ENCODE measurements around the gene ELANE. TPM values are rescaled to one million over a fixed set of nuclear protein-coding genes. Genes with fewer than 3 reads are reported as not detected.

The ELANE gene
- total and polyA plus RNA-seq, 12 donors, result 0.48 to 3.4 (median 1.8) TPM; not detected in 6

- H3K4me3 ChIP-seq, result no peak overlapping the region
- no peaks in the 10 kb centered on the region for H3K9me3 ChIP-seq (replicated peaks in 1 of 3)
- H3K27me3 ChIP-seq, result no peaks in the 10 kb centered on the region
- no peak for TF ChIP-seq CTCF (IDR thresholded peaks at IDR 0.05)
- no peak for TF ChIP-seq POLR2A (IDR thresholded peaks at IDR 0.05)
- no peaks in the 10 kb centered on the region for H3K4me1 ChIP-seq (replicated peaks in 1 of 2)
- 85 to 95% (median 94%) methylated on average over 27 to 72 of the region's 72 CpGs for WGBS, 4 donors
- no peak overlapping the region for H3K27ac ChIP-seq
- intact Hi-C loops (cut with DNase I), result no loop called here
- DNase-seq, result no peak
- peaks cover 0 to 45% of the 10 kb centered on the region in 2 donors for H3K36me3 ChIP-seq (replicated peaks in 1 of 2)
These were observed 39.3 kb upstream of the ELANE start for GRCh38 chr19:812747-813218.

DNA sequence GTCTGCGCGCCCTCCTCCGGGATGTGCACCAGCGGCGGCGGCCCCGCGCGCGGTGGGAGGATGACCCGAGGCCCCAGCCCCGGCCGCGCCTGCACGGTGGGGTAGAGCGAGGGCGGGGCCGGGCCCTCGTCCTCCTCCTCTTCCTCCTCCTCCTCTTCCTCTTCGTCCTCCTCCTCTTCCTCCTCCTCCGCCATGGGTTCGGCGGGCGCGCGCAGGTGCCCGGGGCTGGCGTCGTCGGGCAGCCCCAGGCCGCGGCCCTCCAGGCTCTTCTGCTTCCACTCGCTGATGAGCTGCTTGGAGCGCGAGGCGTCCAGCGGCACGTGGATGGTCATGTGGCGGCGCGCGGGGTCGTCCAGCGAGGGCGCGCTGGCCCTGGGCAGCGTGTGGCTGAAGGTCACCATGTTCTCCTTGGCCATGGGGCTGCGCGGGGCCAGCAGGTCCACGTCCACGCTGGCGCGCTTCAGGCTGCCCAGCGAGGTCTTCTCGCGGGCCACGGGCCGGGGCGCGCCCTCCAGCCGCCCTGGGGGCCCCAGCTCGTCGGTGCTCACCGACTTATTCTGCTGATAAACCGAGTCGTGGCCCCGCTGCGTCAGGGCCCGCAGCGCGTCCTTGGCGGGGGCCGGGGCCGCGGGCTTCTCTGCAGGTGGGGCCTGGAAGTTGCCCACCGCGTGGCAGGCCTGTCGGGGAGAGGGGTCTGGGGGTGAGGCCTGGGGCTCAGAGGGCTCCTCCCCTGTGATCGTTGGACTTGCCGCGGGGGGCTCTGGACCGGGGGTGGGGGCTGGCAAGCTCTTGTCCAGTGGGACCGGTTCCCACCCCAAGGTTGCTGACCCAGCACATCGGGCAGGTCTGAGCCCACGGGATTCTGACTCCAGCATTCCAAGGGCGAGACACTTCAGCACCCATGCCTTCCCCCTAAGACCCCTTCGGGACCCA is 38.6 kb upstream of the ELANE start:
- Histone ChIP-seq H3K9me3 (replicated peaks in 1 of 3) (no peaks in the 10 kb centered on the region), H3K27me3 (no peaks in the 10 kb centered on the region), H3K4me1 (replicated peaks in 1 of 2) (no peaks in the 10 kb centered on the region), H3K4me3 (no peak overlapping the region), H3K36me3 (replicated peaks in 1 of 2) (peaks cover 0 to 38% of the 10 kb centered on the region in 2 donors), H3K27ac (no peak overlapping the region)
- intact Hi-C loops (cut with DNase I), result no loop called here
- TF ChIP-seq CTCF (IDR thresholded peaks at IDR 0.05) (no peak), POLR2A (IDR thresholded peaks at IDR 0.05) (no peak)
- no peak for DNase-seq
- 86 to 92% (median 88%) methylated on average over 46 to 87 of the region's 87 CpGs for WGBS, 4 donors

DNA sequence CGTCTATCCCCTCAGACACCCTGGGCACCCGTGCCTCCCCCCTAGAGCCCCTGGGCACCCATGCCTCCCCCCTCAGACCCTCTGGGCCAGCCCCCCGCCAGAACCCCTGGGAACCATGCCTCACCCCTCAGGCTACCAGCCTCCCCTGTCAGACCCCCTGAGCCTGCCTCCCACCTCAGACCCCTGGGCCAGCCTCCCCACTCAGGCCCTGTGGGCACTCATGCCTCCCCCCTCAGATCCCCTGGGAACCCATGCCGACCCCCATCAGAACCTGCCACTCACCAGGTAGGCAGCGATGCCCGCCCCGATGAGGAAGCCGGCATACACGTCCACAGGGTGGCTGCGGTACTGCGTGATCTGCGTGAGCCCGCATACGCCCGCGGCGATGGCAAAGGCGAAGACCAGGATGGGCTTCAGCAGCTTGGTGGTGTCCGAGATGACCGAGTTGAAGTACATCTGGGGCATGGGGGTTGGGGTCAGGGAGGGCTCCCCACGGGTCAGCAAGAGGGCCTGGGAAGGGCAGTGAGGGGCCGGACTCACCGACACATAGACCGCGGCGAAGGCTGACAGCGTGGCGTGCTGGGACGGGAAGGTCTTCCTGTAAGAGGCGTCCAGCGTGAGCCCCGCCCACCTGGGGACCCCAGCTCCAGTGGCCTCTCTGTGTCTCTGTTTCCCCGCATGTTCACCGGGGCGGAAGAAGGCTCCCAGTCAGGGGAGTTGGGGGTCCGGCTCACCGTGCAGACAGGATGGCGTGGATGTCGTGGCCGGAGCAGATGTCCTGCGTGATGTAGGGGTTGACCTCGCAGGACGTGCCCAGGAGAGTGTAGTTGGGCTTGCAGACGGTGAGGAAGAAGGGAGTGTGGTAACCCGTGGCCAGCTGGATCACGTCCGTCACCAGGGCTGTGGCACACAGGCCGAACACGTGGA is 37.7 kb upstream of the ELANE start:
- no peaks in the 10 kb centered on the region for H3K9me3 ChIP-seq (replicated peaks in 1 of 3)
- H3K4me1 ChIP-seq (replicated peaks in 1 of 2), result no peaks in the 10 kb centered on the region
- intact Hi-C loops (cut with DNase I), result no loop called here
- peaks cover 0 to 28% of the 10 kb centered on the region in 2 donors for H3K36me3 ChIP-seq (replicated peaks in 1 of 2)
- no peak overlapping the region for H3K4me3 ChIP-seq
- DNase-seq, result peak in 1 of 7 donors; percentile 35
- WGBS, 4 donors, result 88 to 94% (median 89%) methylated on average over 31 to 49 of the region's 49 CpGs
- H3K27ac ChIP-seq, result no peak overlapping the region
- no peak for TF ChIP-seq POLR2A (IDR thresholded peaks at IDR 0.05)
- no peak for TF ChIP-seq CTCF (IDR thresholded peaks at IDR 0.05)
- no peaks in the 10 kb centered on the region for H3K27me3 ChIP-seq

Measured in adrenal gland (tissue), 12 donors.